DOHH2 (cell line): ENCODE results near the gene PRDM11.

Source experiments
- H3F3A ChIP-seq: fragments of 200-600 bp; sonication (generic), shearing (Covaris generic); 2 replicates; pipeline ENCODE4 v1.6.0; 2016; ENCODE audit warnings: antibody characterized with exemption, mild to moderate bottlenecking; ENCODE audit not compliant: control insufficient read depth, insufficient read depth
- H3K27ac ChIP-seq: fragments of 200-600 bp; sonication (generic); 2 replicates; pipeline ENCODE4 v1.5.1; 2014; ENCODE audit warnings: low read depth, mild to moderate bottlenecking, low read length, moderate library complexity
- H3K27me3 ChIP-seq: fragments of 200-600 bp; sonication (generic); 2 replicates; pipeline ENCODE4 v1.6.1; 2014; ENCODE audit warnings: mild to moderate bottlenecking, low read length, mixed read lengths; ENCODE audit not compliant: control insufficient read depth
- H3K36me3 ChIP-seq: fragments of 200-600 bp; sonication (generic); 2 replicates; pipeline ENCODE4 v1.6.1; 2014; ENCODE audit warnings: mild to moderate bottlenecking, low read length, moderate library complexity, mixed read lengths; ENCODE audit not compliant: control insufficient read depth
- H3K4me1 ChIP-seq: fragments of 200-600 bp; sonication (generic); 2 replicates; pipeline ENCODE4 v1.6.1; 2014; ENCODE audit warnings: mild to moderate bottlenecking, low read length, mixed read lengths; ENCODE audit not compliant: control insufficient read depth
- H3K4me2 ChIP-seq: fragments of 200-600 bp; sonication (generic); 2 replicates; pipeline ENCODE4 v1.6.0; 2014; ENCODE audit warnings: mild to moderate bottlenecking, low read length, moderate library complexity
- H3K4me3 ChIP-seq: fragments of 200-600 bp; sonication (generic); 2 replicates; pipeline ENCODE4 v1.5.1; 2014; ENCODE audit warnings: mild to moderate bottlenecking, low read length, mixed read lengths
- H3K79me2 ChIP-seq: fragments of 200-600 bp; sonication (generic); 2 replicates; pipeline ENCODE4 v1.6.1; 2014; ENCODE audit warnings: mild to moderate bottlenecking, low read length, mixed read lengths; ENCODE audit not compliant: control insufficient read depth
- H3K9me2 ChIP-seq: fragments of 200-600 bp; sonication (generic); replicated peaks from 2 replicates; pipeline ENCODE4 v1.6.1; 2014; ENCODE audit warnings: mild to moderate bottlenecking, low read length, mixed read lengths; ENCODE audit not compliant: control insufficient read depth
- H3K9me3 ChIP-seq: fragments of 200-600 bp; sonication (generic); 2 replicates; pipeline ENCODE4 v1.6.1; 2014; ENCODE audit warnings: antibody characterized with exemption, low read length, mixed read lengths; ENCODE audit not compliant: control insufficient read depth, insufficient read depth
- H4K20me1 ChIP-seq: fragments of 200-600 bp; sonication (generic); 2 replicates; pipeline ENCODE4 v1.6.0; 2014; ENCODE audit warnings: low read depth, mild to moderate bottlenecking, antibody characterized with exemption, low read length, moderate library complexity; ENCODE audit not compliant: control insufficient read depth, insufficient read depth
- EZH2phosphoT487 ChIP-seq: fragments of 200-600 bp; sonication (generic); IDR thresholded peaks from 2 replicates; pipeline ENCODE4 v1.6.1; 2017; ENCODE audit warnings: borderline replicate concordance, mild to moderate bottlenecking, antibody characterized with exemption, low read length, moderate library complexity, mixed read lengths
- TF ChIP-seq, protein P1 (sequence below): fragments of 200-600 bp; sonication (generic); IDR thresholded peaks from one replicate; pipeline ENCODE4 v1.5.1; 2014; ENCODE audit warnings: antibody characterized with exemption, mild to moderate bottlenecking, low read depth, low read length; ENCODE audit not compliant: poor library complexity, severe bottlenecking

PRDM11 gene

DNA sequence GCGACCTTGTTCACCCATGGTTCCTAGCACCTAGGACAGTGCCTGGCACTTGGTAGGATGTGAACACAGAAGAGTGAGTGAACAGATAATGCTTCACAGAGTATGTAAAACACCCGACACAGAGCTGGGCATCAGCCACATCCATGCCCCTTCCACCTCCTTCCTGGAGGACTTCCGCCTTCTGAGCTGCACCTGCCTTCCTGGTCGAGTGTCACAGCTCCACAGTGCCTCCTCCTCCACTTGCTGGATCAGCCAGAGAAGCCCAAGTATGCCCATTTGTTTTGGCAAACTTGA lies 20.1 kb downstream of the PRDM11 start:
- Histone ChIP-seq H3K9me2 (no peaks in the 10 kb centered on the region), H3K4me2 (no peak overlapping the region), H3K36me3 (no peaks in the 10 kb centered on the region), H3K27me3 (no peaks in the 10 kb centered on the region), H3K27ac (no peak overlapping the region), H3K4me3 (no peak overlapping the region), H3K9me3 (no peaks in the 10 kb centered on the region), H3F3A (no peaks in the 10 kb centered on the region), H4K20me1 (peaks cover 9% of the 10 kb centered on the region; the same call in 1 of the 2 replicates), H3K4me1 (no peaks in the 10 kb centered on the region), H3K79me2 (no peaks in the 10 kb centered on the region)
- TF ChIP-seq, protein P1, sequence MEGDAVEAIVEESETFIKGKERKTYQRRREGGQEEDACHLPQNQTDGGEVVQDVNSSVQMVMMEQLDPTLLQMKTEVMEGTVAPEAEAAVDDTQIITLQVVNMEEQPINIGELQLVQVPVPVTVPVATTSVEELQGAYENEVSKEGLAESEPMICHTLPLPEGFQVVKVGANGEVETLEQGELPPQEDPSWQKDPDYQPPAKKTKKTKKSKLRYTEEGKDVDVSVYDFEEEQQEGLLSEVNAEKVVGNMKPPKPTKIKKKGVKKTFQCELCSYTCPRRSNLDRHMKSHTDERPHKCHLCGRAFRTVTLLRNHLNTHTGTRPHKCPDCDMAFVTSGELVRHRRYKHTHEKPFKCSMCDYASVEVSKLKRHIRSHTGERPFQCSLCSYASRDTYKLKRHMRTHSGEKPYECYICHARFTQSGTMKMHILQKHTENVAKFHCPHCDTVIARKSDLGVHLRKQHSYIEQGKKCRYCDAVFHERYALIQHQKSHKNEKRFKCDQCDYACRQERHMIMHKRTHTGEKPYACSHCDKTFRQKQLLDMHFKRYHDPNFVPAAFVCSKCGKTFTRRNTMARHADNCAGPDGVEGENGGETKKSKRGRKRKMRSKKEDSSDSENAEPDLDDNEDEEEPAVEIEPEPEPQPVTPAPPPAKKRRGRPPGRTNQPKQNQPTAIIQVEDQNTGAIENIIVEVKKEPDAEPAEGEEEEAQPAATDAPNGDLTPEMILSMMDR, result no peak
- TF ChIP-seq EZH2phosphoT487, result no peak

DNA sequence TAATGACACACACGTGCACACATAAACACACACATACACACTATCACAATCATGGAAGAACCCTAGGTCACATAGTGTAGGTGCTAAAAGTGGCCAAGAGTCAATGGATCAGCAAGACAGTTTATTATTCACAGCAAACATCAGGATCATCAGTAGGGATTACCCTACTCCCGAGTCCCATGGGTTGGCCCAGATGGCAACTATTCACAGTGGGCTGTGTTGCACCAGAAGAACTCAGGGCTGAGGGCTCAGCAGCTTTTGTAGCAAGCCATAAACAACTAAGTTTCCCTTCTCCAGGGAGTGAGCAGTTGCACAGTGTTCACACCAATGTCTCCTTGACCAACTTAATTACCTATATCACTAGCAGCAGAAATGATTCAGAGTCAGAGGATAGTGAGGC lies 20.8 kb downstream of the PRDM11 start:
- no peaks in the 10 kb centered on the region for H3K4me1 ChIP-seq
- H3K36me3 ChIP-seq, result no peaks in the 10 kb centered on the region
- no peaks in the 10 kb centered on the region for H3K9me3 ChIP-seq
- H3K27ac ChIP-seq, result no peak overlapping the region
- no peaks in the 10 kb centered on the region for H3F3A ChIP-seq
- no peak overlapping the region for H3K4me3 ChIP-seq
- TF ChIP-seq, protein P1, result no peak
- TF ChIP-seq EZH2phosphoT487, result no peak
- no peaks in the 10 kb centered on the region for H3K79me2 ChIP-seq
- H3K27me3 ChIP-seq, result no peaks in the 10 kb centered on the region
- peaks cover 9% of the 10 kb centered on the region; the same call in 1 of the 2 replicates for H4K20me1 ChIP-seq
- no peaks in the 10 kb centered on the region for H3K9me2 ChIP-seq
- H3K4me2 ChIP-seq, result no peak overlapping the region

DNA sequence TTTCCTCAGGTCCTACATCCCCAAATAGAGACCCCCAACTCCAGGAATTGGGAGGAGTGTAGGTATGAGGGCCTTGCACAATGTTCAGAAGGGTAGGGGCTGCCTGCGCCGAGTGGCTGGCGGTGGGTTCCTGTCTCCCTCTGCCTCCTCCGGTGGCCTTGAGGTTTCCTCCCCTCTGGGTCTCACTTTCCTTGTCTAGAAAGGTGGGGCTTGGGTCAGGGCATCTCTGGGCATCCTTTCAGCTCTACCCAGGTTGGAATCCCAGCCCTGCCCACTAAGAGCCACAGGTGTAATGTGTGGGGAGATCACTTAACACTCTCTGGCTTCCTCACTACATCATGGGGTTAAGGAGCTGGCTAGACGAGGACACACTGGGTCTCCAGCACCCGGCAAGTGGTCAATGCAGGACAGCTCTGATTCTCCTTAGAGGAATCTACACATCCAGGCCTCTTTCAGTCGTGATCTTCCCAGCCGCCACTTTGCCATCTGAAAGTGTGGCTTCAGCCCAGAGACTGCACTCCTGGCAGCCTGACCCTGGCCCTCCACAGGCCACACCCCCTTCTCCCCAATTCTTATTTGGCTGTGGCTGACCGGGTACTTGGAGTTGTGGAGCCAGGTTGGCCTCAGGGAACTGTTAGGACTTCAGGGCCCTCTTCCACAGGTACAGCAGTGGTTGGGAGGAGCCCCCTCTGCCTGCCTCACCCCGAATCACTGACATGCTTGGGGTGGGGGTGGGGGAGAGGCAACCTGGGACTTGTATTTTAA lies 22.1 kb downstream of the PRDM11 start:
- Histone ChIP-seq H3F3A (no peaks in the 10 kb centered on the region), H3K9me2 (no peaks in the 10 kb centered on the region), H3K27ac (no peak overlapping the region), H4K20me1 (peaks cover 9% of the 10 kb centered on the region; the same call in 1 of the 2 replicates), H3K4me3 (no peak overlapping the region), H3K36me3 (no peaks in the 10 kb centered on the region), H3K4me1 (no peaks in the 10 kb centered on the region), H3K4me2 (no peak overlapping the region), H3K9me3 (no peaks in the 10 kb centered on the region), H3K27me3 (no peaks in the 10 kb centered on the region), H3K79me2 (no peaks in the 10 kb centered on the region)
- no peak for TF ChIP-seq EZH2phosphoT487
- TF ChIP-seq, protein P1, result no peak
